H7 (cell line): ENCODE results near the gene CPXM2. TPM values are rescaled to one million over a fixed set of nuclear protein-coding genes. Genes with fewer than 3 reads are reported as not detected.

Source experiments
- DNase-seq: peaks from one replicate; pipeline ENCODE4 v3.0.0; 2012
- H3K27me3 ChIP-seq: 2 replicates; pipeline ENCODE4 v1.6.0; 2011; ENCODE audit warnings: mild to moderate bottlenecking, low read length; ENCODE audit not compliant: control insufficient read depth, insufficient read depth
- H3K36me3 ChIP-seq: replicated peaks from 2 replicates; pipeline ENCODE4 v1.5.1; 2011; ENCODE audit warnings: low read length; ENCODE audit not compliant: control insufficient read depth, insufficient read depth
- H3K4me3 ChIP-seq: 2 replicates; pipeline ENCODE4 v1.5.1; 2011; ENCODE audit warnings: low read depth, mild to moderate bottlenecking, control low read depth, low read length, moderate library complexity; ENCODE audit not compliant: insufficient read depth
- total RNA-seq: library from RNA; depleted of rRNA; stranded (reverse); fragments of >200 nt; shearing (Covaris generic); gene quantifications from 2 replicates; pipeline ENCODE4 v1.2.3, GENCODE V29; 2014

CPXM2 gene
- total RNA-seq, 1 experiment from 2014 or later: 2.9 TPM

DNA sequence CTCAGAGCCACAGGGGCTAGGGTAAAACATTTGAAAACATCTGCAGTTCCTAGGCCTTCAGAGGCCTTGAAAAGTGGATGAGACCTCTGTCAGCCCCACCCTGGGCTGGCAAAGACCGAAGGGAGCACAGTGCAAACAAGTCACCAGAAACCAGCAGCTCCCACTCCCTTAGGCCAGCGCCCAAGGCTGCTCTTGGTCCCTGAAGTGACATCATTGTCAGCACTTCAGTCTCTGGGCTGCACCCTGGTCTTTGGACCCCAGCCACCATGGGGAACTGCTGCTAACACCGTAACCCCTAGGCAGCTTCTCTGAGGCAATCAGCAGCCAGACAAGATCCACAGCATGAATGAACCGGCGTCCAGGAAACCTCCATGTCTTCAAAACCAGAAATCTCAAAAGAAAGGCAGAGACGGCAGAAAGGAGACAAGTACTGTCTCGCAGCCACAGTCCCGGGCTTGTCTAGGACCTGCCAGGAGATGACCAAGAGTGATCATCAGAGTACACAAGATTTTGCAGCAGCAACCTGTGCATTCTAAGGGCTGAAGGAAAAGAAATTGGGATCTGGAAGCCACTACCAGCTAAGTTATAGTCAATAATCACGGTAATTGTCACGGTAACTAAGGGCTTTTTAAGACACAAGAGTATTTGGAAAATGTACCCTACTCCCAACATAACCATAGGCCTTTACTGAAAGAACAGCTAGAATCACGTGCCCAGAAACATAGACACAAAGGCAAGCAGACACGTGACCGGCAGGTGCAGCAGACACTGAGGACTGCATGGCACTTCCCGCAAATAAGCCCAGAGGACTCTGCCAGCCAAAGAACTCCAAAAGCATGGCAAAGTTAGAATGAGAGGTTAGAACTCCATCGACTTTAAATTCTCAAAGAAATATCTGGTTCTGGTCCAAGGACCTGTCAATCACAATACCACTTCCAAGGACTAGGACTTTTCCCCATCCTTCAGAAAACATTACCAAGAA lies 23.3 kb downstream of the CPXM2 start:
- Histone ChIP-seq H3K4me3 (no peak overlapping the region), H3K27me3 (no peaks in the 10 kb centered on the region), H3K36me3 (no peaks in the 10 kb centered on the region)
- no peak for DNase-seq

DNA sequence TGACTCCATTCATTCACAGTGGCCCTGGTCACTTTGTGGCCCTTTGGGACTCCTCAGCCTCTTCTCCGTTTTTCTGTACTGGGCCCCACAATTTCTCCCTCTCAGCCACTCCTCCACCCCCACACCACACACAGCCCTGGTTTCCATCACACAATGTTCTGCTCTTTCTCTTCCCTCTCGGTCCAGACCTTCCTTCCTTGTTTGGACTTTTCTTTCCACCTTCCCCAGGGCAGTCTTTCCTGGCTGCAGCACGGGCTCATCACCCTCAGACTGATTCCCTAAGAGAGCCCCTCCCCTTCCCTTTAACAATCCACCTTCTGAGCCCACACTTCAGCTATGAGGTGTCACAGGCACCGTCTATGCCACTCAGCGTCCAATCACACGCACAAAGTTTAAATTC lies 25.7 kb downstream of the CPXM2 start:
- Histone ChIP-seq H3K36me3 (no peaks in the 10 kb centered on the region), H3K4me3 (no peak overlapping the region), H3K27me3 (no peaks in the 10 kb centered on the region)
- DNase-seq: no peak

DNA sequence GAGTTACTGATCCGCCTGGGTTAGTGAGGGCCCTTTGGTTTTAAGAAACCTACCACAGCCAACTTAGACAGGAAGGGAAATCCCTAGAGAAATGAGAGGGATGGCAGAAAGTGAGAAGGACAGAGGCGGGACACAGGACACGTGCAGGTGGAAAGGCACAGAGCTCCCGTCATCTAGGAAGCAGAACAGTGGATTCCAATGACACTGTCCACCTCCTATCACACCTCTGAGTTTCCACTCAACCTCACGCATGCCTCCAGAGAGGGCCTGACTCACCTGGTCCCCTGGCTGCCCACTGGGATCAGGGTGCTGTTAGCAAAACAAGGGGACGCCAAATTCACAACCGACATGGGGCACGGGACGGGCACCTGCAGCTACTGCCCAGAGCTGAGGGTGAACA lies 26.3 kb downstream of the CPXM2 start:
- no peak for DNase-seq
- H3K36me3 ChIP-seq: no peaks in the 10 kb centered on the region
- no peaks in the 10 kb centered on the region for H3K27me3 ChIP-seq
- no peak overlapping the region for H3K4me3 ChIP-seq

DNA sequence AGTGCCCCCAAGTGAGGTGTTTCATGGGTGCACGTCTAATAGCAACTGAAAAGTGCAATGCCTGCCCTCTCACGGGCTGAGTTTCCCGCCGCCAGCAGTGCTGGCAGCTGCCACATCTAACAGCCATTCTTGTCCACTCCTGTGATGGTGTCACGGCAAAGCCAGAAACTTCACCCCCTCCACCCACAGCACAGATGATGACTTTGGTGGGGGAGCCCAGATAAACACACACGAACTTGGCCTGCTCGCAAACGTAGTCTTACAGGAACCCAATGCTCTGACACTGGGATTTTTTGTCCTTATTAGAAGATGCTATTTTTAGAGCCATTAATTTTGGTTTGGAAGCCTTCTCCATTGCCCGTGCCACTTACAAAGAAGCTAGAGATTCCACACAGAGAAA lies 26.7 kb downstream of the CPXM2 start:
- H3K27me3 ChIP-seq: no peaks in the 10 kb centered on the region
- no peak for DNase-seq
- H3K4me3 ChIP-seq: no peak overlapping the region
- H3K36me3 ChIP-seq: no peaks in the 10 kb centered on the region

- DNase-seq: peak; percentile 75
- Histone ChIP-seq H3K36me3 (no peaks in the 10 kb centered on the region), H3K4me3 (no peak overlapping the region), H3K27me3 (no peaks in the 10 kb centered on the region)
Observed at GRCh38 chr10:123863721-123864482, 27.7 kb downstream of the CPXM2 start.

- Histone ChIP-seq H3K27me3 (no peaks in the 10 kb centered on the region), H3K4me3 (no peak overlapping the region)
- no peak for DNase-seq
Observed at GRCh38 chr10:123863183-123863575, 28.4 kb downstream of the CPXM2 start.

DNA sequence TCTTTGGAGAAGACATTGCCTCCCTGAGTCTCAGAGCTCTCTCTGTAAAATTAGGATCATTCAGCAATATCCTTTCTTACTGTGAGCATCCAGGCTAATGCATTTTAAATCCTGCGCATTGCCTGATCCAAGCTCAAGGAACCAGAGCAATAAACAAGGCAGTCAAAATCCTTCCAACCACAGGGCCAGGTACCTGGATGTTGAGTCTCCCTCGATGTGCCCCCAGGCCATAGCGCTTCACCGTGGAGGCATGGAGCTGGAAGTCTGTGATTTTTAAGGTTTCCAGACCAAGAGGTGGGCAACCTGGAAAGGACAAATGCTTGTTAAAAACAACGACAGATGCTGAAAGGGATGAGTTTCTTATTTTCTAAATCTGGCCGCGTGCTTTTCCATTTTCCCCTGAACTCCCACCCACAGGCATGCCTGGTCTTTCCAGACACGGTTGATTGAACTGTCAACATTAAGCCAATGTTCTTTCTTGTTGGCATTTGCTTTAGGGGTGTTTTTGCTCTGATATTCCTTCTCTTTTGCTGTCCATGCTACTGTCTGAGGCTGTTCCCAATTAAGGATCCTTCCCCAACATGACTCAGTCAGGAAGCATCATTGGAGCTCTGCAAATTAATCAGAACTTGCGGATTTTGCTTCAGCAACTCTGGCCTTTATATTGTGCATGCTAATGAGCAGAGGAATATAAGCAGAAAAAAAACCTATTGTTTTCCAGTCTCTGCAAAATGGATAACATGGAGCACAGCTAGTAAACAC lies 29.0 kb downstream of the CPXM2 start:
- H3K4me3 ChIP-seq: no peak overlapping the region
- no peaks in the 10 kb centered on the region for H3K36me3 ChIP-seq
- no peak for DNase-seq
- H3K27me3 ChIP-seq: no peaks in the 10 kb centered on the region

More at GRCh38 chr10:123863183-123863575, 28.4 kb downstream of the CPXM2 start:
- H3K36me3 ChIP-seq: no peaks in the 10 kb centered on the region

- no peak overlapping the region for H3K4me3 ChIP-seq
- DNase-seq: no peak
- H3K36me3 ChIP-seq: no peaks in the 10 kb centered on the region
- no peaks in the 10 kb centered on the region for H3K27me3 ChIP-seq
Observed at GRCh38 chr10:123860856-123861255, 30.8 kb downstream of the CPXM2 start.

DNA sequence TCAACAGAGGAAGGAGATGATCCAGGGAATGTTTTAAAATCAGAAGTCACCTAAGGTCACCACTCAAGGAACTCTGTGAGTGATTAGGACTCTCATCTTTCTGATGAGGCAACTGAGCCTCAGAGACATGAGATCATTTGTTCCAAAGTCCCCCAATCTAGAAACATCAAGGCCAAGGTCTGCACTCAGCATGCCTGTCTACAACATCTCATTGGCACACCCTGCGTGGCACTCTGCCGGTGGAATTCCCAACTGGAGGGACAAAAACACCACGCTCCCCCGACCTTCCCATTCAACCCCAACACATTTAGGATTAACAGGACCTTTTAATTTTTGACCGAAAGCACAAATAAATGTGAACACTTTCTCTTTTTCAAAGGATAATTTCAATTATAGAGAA lies 31.4 kb downstream of the CPXM2 start:
- DNase-seq: no peak
- H3K36me3 ChIP-seq: no peaks in the 10 kb centered on the region

DNA sequence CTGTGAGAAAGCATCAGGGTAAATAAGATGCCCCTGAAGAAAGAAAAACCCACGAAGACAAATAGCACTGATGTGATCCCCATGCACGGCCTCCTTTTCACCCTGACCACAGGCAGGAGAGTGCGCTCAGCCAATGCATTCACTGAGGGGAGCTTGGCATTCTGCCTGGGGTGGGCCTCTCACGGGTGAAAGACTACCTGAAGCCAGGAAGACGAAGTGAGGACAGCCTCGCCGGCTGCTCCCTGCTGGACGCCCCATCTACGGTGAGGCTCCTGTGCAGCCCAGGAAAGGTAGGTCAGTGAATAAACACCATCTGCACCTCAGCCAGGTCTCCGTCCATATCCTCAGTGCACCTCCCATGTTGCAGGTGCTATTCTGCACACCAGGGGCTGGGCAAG lies 32.0 kb downstream of the CPXM2 start:
- no peak for DNase-seq

More for the DNA sequence above, 31.4 kb downstream of the CPXM2 start:
- no peak overlapping the region for H3K4me3 ChIP-seq
- no peaks in the 10 kb centered on the region for H3K27me3 ChIP-seq

DNA sequence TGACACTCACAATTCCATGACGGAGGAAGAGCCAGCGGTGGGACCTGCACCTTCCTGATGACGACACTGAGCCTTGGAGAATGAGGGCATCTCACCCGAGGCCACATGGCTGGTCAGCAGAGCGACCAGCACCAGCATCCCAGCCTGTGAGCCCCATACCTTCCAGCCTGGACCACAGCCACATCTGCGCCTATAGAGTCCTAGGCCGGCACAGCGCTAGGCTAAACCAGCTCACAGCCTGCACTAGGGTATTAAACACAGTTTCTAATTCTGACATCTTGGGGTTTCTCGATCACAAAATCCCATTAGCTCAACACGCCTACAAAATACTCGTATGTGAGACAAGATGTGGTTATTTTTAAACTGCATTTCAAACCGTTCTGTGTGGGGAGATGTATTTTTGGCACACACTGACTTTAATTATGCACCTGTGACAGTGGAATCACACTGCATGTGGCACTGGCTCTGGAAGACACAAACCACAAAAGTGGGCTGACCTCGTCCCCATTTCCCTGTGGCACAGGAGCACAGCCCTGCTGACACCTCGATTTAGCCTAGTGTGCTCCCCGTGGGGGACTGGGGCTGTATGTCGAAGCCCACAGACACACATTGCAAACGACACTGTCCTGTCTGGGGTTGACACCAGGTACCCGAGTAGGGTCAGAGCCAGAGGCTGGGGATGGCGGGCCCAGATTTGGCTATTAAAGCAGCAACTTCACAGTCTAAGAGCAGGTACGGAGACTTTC lies 32.5 kb downstream of the CPXM2 start:
- Histone ChIP-seq H3K4me3 (no peak overlapping the region), H3K36me3 (no peaks in the 10 kb centered on the region), H3K27me3 (no peaks in the 10 kb centered on the region)
- no peak for DNase-seq

More for the DNA sequence above, 32.0 kb downstream of the CPXM2 start:
- no peaks in the 10 kb centered on the region for H3K27me3 ChIP-seq
- no peaks in the 10 kb centered on the region for H3K36me3 ChIP-seq
- no peak overlapping the region for H3K4me3 ChIP-seq

DNA sequence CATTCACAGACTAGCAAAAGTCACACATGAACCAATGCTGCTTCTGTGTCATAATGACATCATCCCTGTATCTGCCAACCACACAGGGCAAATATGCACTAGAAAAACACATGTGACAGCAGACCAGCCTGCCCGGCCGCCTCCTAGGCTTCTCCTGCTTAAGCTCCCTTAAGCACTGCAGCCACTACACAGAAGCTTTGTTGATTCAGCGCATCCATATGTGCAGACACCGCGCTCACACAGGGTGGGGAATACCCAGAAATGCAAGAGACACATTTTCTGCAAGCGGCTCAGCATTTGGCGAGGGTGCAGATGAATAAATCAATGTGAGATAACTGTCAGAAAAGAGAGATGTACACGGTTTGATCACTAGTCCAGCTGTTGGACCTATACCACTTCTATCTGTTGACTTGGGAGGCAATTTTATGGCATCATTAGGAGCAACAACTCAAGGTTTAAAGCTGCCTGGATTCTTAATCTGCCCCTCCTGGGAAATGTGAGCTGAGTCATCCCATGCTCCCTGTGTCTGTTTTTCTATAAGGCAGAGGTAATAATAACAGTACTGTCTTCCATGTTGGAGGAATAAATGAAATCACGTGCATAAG lies 33.4 kb downstream of the CPXM2 start:
- no peaks in the 10 kb centered on the region for H3K27me3 ChIP-seq
- DNase-seq: no peak
- H3K36me3 ChIP-seq: no peaks in the 10 kb centered on the region
- H3K4me3 ChIP-seq: no peak overlapping the region

DNA sequence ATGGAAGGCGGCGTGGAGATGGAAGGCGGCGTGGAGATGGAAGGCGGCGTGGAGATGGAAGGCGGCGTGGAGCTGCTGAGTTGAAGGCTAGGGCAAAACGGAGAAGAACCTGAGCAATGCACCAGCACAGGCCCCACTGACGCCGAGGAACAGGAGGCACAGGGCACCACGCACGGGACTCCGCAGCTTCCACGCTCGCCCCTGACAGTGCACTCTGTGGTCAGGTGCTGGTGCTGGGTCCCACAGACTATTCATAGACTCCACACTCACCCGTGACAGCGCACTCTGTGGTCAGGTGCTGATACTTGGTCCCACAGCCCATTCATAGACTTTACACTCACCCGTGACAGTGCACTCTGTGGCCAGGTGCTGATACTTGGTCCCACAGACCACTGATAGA lies 34.0 kb downstream of the CPXM2 start:
- H3K4me3 ChIP-seq: no peak overlapping the region
- no peak for DNase-seq
- no peaks in the 10 kb centered on the region for H3K27me3 ChIP-seq
- no peaks in the 10 kb centered on the region for H3K36me3 ChIP-seq
